HepG2 (cell line): ENCODE measurements around the gene PDCD2L.

ENCODE experiments used
- ELF1 ChIP-seq: sonication (generic); formaldehyde crosslinking; IDR thresholded peaks from 2 replicates; pipeline ENCODE4 v1.4.0; 2020; ENCODE audit warnings: missing genetic modification reagents
- FOXK1 ChIP-seq: sonication (generic); formaldehyde crosslinking; IDR thresholded peaks from 2 replicates; pipeline ENCODE4 v1.4.0; 2020; ENCODE audit warnings: low read depth, missing genetic modification reagents, borderline replicate concordance
- NBN ChIP-seq: fragments of 450-650 bp; conservative IDR thresholded peaks from 2 replicates; pipeline ENCODE4 v1.6.1; 2017
- POLR2A ChIP-seq, 2 experiments: IDR thresholded peaks; 2 replicates each; pipeline ENCODE4 v1.6.1; 2011; ENCODE audit warnings: low read depth in 2 of 2, low read length in 2 of 2, mild to moderate bottlenecking in 1 of 2, moderate library complexity in 1 of 2; ENCODE audit not compliant: insufficient read depth in 1 of 2
- TF ChIP-seq, protein P1 (sequence below): sonication (generic); formaldehyde crosslinking; IDR thresholded peaks from 2 replicates; pipeline ENCODE4 v1.4.0; 2020; ENCODE audit warnings: low read depth, missing genetic modification reagents

DNA sequence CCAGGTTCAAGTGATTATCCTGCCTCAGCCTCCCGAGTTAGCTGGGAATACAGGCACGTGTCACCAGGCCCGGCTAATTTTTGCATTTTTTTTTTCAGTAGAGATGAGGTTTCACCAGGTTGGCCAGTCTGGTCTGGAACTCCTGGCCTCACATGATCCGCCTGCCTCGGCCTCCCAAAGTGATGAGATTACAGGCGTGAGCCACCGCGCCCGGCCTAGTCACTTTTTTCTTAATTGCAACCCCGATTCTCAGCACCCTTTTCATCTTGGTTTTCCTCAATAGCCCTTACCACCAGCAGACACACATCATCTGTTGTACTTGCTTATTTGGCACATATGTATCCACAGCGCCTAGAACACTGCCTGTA is 39.8 kb upstream of the PDCD2L start:
- TF ChIP-seq FOXK1 (CRISPR knock-in tag) (no peak), NBN (no peak), POLR2A (IDR thresholded peaks at IDR 0.05; ENCODE audit: insufficient read depth in 1 of 2, low read depth in 2 of 2, low read length in 2 of 2) (no peak), ELF1 (CRISPR knock-in tag) (no peak)
- TF ChIP-seq, protein P1, sequence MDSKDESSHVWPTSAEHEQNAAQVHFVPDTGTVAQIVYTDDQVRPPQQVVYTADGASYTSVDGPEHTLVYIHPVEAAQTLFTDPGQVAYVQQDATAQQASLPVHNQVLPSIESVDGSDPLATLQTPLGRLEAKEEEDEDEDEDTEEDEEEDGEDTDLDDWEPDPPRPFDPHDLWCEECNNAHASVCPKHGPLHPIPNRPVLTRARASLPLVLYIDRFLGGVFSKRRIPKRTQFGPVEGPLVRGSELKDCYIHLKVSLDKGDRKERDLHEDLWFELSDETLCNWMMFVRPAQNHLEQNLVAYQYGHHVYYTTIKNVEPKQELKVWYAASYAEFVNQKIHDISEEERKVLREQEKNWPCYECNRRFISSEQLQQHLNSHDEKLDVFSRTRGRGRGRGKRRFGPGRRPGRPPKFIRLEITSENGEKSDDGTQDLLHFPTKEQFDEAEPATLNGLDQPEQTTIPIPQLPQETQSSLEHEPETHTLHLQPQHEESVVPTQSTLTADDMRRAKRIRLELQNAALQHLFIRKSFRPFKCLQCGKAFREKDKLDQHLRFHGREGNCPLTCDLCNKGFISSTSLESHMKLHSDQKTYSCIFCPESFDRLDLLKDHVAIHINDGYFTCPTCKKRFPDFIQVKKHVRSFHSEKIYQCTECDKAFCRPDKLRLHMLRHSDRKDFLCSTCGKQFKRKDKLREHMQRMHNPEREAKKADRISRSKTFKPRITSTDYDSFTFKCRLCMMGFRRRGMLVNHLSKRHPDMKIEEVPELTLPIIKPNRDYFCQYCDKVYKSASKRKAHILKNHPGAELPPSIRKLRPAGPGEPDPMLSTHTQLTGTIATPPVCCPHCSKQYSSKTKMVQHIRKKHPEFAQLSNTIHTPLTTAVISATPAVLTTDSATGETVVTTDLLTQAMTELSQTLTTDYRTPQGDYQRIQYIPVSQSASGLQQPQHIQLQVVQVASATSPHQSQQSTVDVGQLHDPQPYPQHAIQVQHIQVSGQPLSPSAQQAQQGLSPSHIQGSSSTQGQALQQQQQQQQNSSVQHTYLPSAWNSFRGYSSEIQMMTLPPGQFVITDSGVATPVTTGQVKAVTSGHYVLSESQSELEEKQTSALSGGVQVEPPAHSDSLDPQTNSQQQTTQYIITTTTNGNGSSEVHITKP (CRISPR knock-in tag): no peak
